SU-DHL-6 (cell line): ENCODE data around the gene PFKL.

Experiments used
- H2AFZ ChIP-seq: fragments of 200-600 bp; sonication (generic); 2 replicates; pipeline ENCODE4 v1.6.1; 2014; ENCODE audit warnings: low read depth, mild to moderate bottlenecking, moderate library complexity, mixed read lengths, antibody characterized with exemption, low read length; ENCODE audit not compliant: severe bottlenecking
- H3F3A ChIP-seq: fragments of 200-600 bp; shearing (Covaris generic); 2 replicates; pipeline ENCODE4 v1.6.0; 2016; ENCODE audit warnings: antibody characterized with exemption, mild to moderate bottlenecking; ENCODE audit not compliant: insufficient read depth
- H3K27ac ChIP-seq: fragments of 200-600 bp; sonication (generic); 2 replicates; pipeline ENCODE4 v1.5.1; 2016; ENCODE audit warnings: low read depth, mild to moderate bottlenecking, low read length, moderate library complexity, mixed read lengths
- H3K27me3 ChIP-seq: fragments of 200-600 bp; sonication (generic), shearing (Covaris generic); 2 replicates; pipeline ENCODE4 v1.6.0; 2014; ENCODE audit warnings: mild to moderate bottlenecking, low read length
- H3K36me3 ChIP-seq: fragments of 200-600 bp; sonication (generic); 2 replicates; pipeline ENCODE4 v1.6.1; 2014; ENCODE audit warnings: mild to moderate bottlenecking, low read length, mixed read lengths
- H3K4me2 ChIP-seq: fragments of 300-600, 200-600 bp; shearing (Covaris generic), sonication (generic); 2 replicates; pipeline ENCODE4 v1.6.0; 2014; ENCODE audit warnings: low read length, low read depth, mild to moderate bottlenecking; ENCODE audit not compliant: poor library complexity, severe bottlenecking
- H3K4me3 ChIP-seq: fragments of 200-600 bp; sonication (generic); 2 replicates; pipeline ENCODE4 v1.5.1; 2014; ENCODE audit warnings: antibody characterized with exemption, low read length, mild to moderate bottlenecking, mixed read lengths; ENCODE audit not compliant: insufficient read depth, poor library complexity, severe bottlenecking
- H3K79me2 ChIP-seq: fragments of 200-600 bp; sonication (generic); 2 replicates; pipeline ENCODE4 v1.6.1; 2014; ENCODE audit warnings: mild to moderate bottlenecking, low read length, moderate library complexity; ENCODE audit not compliant: insufficient read depth
- H3K9ac ChIP-seq: fragments of 200-600 bp; sonication (generic); 2 replicates; pipeline ENCODE4 v1.7.0; 2014; ENCODE audit warnings: mild to moderate bottlenecking, low read length
- H3K9me2 ChIP-seq: fragments of 200-600 bp; sonication (generic); replicated peaks from 2 replicates; pipeline ENCODE4 v1.6.1; 2014; ENCODE audit warnings: low read length; ENCODE audit not compliant: insufficient read depth
- H3K9me3 ChIP-seq: fragments of 200-600 bp; sonication (generic); 2 replicates; pipeline ENCODE4 v1.6.1; 2014; ENCODE audit warnings: low read length, mixed read lengths; ENCODE audit not compliant: insufficient read depth
- H4K20me1 ChIP-seq: fragments of 200-600 bp; sonication (generic); 2 replicates; pipeline ENCODE4 v1.6.1; 2014; ENCODE audit warnings: low read depth, mild to moderate bottlenecking, antibody characterized with exemption, low read length, moderate library complexity, mixed read lengths
- EZH2phosphoT487 ChIP-seq: fragments of 200-600 bp; sonication (generic), shearing (Covaris generic); conservative IDR thresholded peaks from 2 replicates; pipeline ENCODE4 v1.6.1; 2018; ENCODE audit warnings: mild to moderate bottlenecking, antibody characterized with exemption, low read length, moderate library complexity, mixed read lengths
- TF ChIP-seq, protein P1 (sequence below): fragments of 200-600 bp; sonication (generic); IDR thresholded peaks from one replicate; pipeline ENCODE4 v1.5.1; 2017; ENCODE audit warnings: antibody characterized with exemption, mild to moderate bottlenecking, low read length, moderate library complexity; ENCODE audit not compliant: insufficient read depth, poor library complexity, severe bottlenecking

The PFKL gene

DNA sequence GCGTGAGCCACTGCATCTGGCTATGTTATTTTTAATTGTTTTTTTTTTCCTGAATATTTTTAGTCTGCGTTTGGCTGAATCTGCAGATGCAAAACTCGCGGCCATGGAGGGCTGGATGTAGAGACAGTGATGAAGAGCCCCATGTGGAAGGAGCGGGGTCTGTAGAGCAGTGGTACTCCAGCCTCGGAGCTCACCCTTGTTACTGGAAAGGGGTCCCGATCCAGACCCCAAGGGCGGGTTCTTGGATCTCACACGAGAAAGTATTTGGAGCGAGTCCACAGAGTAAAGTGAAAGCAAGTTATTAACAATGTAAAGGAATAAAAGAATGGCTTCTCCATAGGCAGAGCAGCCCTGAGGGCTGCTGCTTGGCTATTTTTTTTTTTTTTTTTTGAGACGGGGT lies 56.3 kb downstream of the PFKL start:
- Histone ChIP-seq H3F3A (no peaks in the 10 kb centered on the region), H3K4me2 (no peak overlapping the region), H3K79me2 (no peaks in the 10 kb centered on the region), H3K36me3 (no peaks in the 10 kb centered on the region), H2AFZ (no peak overlapping the region), H3K27ac (no peak overlapping the region), H3K9me3 (no peaks in the 10 kb centered on the region), H3K9me2 (no peaks in the 10 kb centered on the region), H3K4me3 (no peak overlapping the region), H3K9ac (no peak overlapping the region), H4K20me1 (no peaks in the 10 kb centered on the region), H3K27me3 (no peaks in the 10 kb centered on the region)
- no peak for TF ChIP-seq EZH2phosphoT487
- TF ChIP-seq, protein P1, sequence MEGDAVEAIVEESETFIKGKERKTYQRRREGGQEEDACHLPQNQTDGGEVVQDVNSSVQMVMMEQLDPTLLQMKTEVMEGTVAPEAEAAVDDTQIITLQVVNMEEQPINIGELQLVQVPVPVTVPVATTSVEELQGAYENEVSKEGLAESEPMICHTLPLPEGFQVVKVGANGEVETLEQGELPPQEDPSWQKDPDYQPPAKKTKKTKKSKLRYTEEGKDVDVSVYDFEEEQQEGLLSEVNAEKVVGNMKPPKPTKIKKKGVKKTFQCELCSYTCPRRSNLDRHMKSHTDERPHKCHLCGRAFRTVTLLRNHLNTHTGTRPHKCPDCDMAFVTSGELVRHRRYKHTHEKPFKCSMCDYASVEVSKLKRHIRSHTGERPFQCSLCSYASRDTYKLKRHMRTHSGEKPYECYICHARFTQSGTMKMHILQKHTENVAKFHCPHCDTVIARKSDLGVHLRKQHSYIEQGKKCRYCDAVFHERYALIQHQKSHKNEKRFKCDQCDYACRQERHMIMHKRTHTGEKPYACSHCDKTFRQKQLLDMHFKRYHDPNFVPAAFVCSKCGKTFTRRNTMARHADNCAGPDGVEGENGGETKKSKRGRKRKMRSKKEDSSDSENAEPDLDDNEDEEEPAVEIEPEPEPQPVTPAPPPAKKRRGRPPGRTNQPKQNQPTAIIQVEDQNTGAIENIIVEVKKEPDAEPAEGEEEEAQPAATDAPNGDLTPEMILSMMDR: no peak

DNA sequence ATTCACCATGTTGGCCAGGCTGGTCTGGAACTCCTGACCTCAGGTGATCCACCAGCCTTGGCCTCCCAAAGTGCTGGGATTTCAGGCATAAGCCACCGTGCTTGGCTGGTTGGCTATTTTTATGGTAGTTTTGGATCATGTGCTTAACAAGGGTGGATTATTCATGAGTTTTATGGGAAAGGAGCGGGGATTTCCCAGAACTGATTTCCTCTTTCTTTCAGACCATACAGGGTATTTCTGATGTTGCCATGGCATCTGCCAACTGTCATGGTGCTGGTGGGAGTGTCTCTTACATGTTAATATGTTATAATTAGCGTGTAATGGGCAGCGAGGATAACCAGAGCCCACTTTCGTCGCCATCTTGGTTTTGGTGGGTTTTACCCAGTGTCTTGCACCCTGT lies 56.8 kb downstream of the PFKL start:
- no peak overlapping the region for H3K4me2 ChIP-seq
- no peaks in the 10 kb centered on the region for H3K79me2 ChIP-seq
- H4K20me1 ChIP-seq: no peaks in the 10 kb centered on the region
- H3K36me3 ChIP-seq: no peaks in the 10 kb centered on the region
- no peak overlapping the region for H3K9ac ChIP-seq
- no peak overlapping the region for H2AFZ ChIP-seq
- no peaks in the 10 kb centered on the region for H3K27me3 ChIP-seq
- H3K9me2 ChIP-seq: no peaks in the 10 kb centered on the region
- TF ChIP-seq, protein P1: no peak
- TF ChIP-seq EZH2phosphoT487: no peak
- H3K9me3 ChIP-seq: no peaks in the 10 kb centered on the region
- H3K27ac ChIP-seq: no peak overlapping the region
- H3K4me3 ChIP-seq: no peak overlapping the region
- no peaks in the 10 kb centered on the region for H3F3A ChIP-seq

DNA sequence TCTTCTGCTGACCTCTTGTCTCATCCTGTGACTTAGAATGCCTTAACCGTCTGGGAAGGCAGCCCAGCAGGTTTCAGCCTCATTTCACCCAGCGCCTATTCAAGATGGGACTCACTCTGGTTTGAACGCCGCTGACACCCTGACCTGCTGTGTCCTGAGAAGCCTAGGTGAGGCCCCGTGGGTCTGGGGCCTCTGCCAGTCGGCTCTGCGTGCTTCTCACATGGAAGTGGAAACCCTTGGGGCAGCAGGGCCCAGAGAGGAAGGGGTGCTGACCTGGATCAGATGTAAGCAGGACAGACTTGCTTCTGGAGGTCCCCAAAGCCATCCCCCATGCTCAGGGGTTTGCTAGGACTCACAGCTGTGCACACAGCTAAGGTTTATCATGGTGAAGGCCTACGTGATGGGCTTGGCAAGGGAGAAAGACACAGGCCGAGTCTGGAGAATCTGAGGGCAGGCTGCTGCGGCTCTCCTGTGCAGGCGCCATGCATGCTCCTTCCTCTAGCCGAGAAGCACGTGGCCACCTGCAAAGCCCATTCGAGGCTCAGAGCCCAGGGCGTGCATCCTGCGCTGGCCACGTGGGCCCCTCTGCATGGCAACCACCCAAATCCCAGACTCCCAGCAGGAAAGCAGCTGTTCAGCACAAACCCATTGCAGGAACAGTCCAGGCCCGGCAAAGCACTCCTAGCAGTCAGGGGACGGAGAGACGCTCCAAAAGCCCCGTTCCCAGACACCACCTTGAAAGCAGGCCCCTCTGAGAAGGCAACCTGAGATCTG lies 57.4 kb downstream of the PFKL start:
- Histone ChIP-seq H3K79me2 (no peaks in the 10 kb centered on the region), H3K4me3 (no peak overlapping the region), H3K36me3 (no peaks in the 10 kb centered on the region), H3K9ac (no peak overlapping the region), H3K27me3 (no peaks in the 10 kb centered on the region), H3F3A (no peaks in the 10 kb centered on the region), H3K9me3 (no peaks in the 10 kb centered on the region), H3K4me2 (no peak overlapping the region), H3K9me2 (no peaks in the 10 kb centered on the region), H3K27ac (no peak overlapping the region), H4K20me1 (no peaks in the 10 kb centered on the region), H2AFZ (no peak overlapping the region)
- TF ChIP-seq, protein P1: no peak
- no peak for TF ChIP-seq EZH2phosphoT487
